ENCODE results near the gene ACP7. TPM values are rescaled to one million over a fixed set of nuclear protein-coding genes. Genes with fewer than 3 reads are reported as not detected.

The ACP7 gene
- total and polyA plus RNA-seq, 10 of the 15 experiments (the other 5 are each of a cell fraction or from before 2014, with no cell fraction given), result not detected

GRCh38 chr19:39037194-39037593 lies 47.0 kb upstream of the ACP7 start (continued):
- TF ChIP-seq NKRF (conservative IDR thresholded peaks at IDR 0.05) (no peak), JUND (IDR thresholded peaks at IDR 0.05; ENCODE audit: low read depth, low read length) (no peak), IRF3 (IDR thresholded peaks at IDR 0.05) (no peak), TAF1 (IDR thresholded peaks at IDR 0.05; ENCODE audit: borderline replicate concordance, low read depth, low read length) (no peak), NFYA (IDR thresholded peaks at IDR 0.05; ENCODE audit: borderline replicate concordance, low read depth, low read length) (no peak), SKIL (IDR thresholded peaks at IDR 0.05; ENCODE audit: low read depth, poor library complexity, severe bottlenecking) (no peak), TBL1XR1 (IDR thresholded peaks at IDR 0.05; ENCODE audit: low read depth, low read length) (no peak), FOXM1 (IDR thresholded peaks at IDR 0.05; ENCODE audit: low read depth, low read length) (no peak), ZBTB4 (CRISPR knock-in tag; IDR thresholded peaks at IDR 0.05) (no peak), SMAD5 (IDR thresholded peaks at IDR 0.05; ENCODE audit: low read depth) (no peak), BHLHE40 (IDR thresholded peaks at IDR 0.05; ENCODE audit: borderline replicate concordance in 1 of 2, low read depth in 2 of 2, low read length in 1 of 2) (no peak), GATAD2B (conservative IDR thresholded peaks at IDR 0.05; ENCODE audit: low read depth) (no peak)
